Omental fat pad (tissue), 4 donors: ENCODE data around the gene NBAS. TPM values are rescaled to one million over a fixed set of nuclear protein-coding genes. Genes with fewer than 3 reads are reported as not detected.
"Not testable (repeated sequence)": the region's sequence is repeated elsewhere in the genome, so short reads cannot be mapped to it uniquely, and the experiment has no call there.

Experiments used
- ATAC-seq: fragments of 150-250 bp; one replicate; pipeline ENCODE4 v1.9.1; 2016; ENCODE audit warnings: mild to moderate bottlenecking, moderate library complexity; ENCODE audit not compliant: low FRiP score
- DNase-seq: peaks from one replicate; pipeline ENCODE4 v3.0.0-alpha.2; 2019; ENCODE audit warnings: low spot score
- CTCF ChIP-seq, 3 donors: fragments of 450-650 bp; IDR thresholded peaks; one replicate each; pipeline ENCODE4 v1.5.1; 2016 to 2017; ENCODE audit warnings: antibody characterized with exemption in 3 of 3, mild to moderate bottlenecking in 3 of 3, moderate library complexity in 2 of 3
- total RNA-seq, 4 donors: library from RNA; depleted of rRNA; stranded (reverse); fragments of >200 nt; gene quantifications; one replicate each; pipeline ENCODE4 v1.1.0, GENCODE V29; 2016

NBAS gene
- total RNA-seq, 4 donors from 2014 or later: 29.4 to 57.7 (median 38.2) TPM

- ATAC-seq: no peak
These were observed 18.1 kb downstream of the NBAS start for GRCh38 chr2:15543053-15543452.

GRCh38 chr2:15542269-15542668 lies 18.9 kb downstream of the NBAS start:
- not testable (repeated sequence) for DNase-seq, ATAC-seq

More at GRCh38 chr2:15543053-15543452, 18.1 kb downstream of the NBAS start:
- no peak for DNase-seq
- TF ChIP-seq CTCF (IDR thresholded peaks at IDR 0.05): no peak

- ATAC-seq, DNase-seq: not testable (repeated sequence)
These were observed 20.6 kb downstream of the NBAS start for GRCh38 chr2:15540523-15540922.

GRCh38 chr2:15539999-15540398 lies 21.1 kb downstream of the NBAS start:
- DNase-seq: no peak
- TF ChIP-seq CTCF (IDR thresholded peaks at IDR 0.05): no peak
- no peak for ATAC-seq

GRCh38 chr2:15538792-15539191 lies 22.3 kb downstream of the NBAS start:
- TF ChIP-seq CTCF (IDR thresholded peaks at IDR 0.05): no peak
- no peak for ATAC-seq
- DNase-seq: no peak

GRCh38 chr2:15533860-15534480 lies 27.2 kb downstream of the NBAS start:
- ATAC-seq (no peak), DNase-seq (no peak)
- no peak for TF ChIP-seq CTCF (IDR thresholded peaks at IDR 0.05)

GRCh38 chr2:15532996-15533395 lies 28.1 kb downstream of the NBAS start:
- DNase-seq (no peak), ATAC-seq (no peak)
- no peak for TF ChIP-seq CTCF (IDR thresholded peaks at IDR 0.05)

GRCh38 chr2:15531095-15531854 lies 29.9 kb downstream of the NBAS start:
- ATAC-seq: no peak

More at GRCh38 chr2:15531095-15531854, 29.9 kb downstream of the NBAS start:
- no peak for DNase-seq
- no peak for TF ChIP-seq CTCF (IDR thresholded peaks at IDR 0.05)
